ENCODE measurements around the gene PAX6. TPM values are rescaled to one million over a fixed set of nuclear protein-coding genes. Genes with fewer than 3 reads are reported as not detected.

Gene PAX6
- total RNA-seq, 1 experiment from 2014 or later, result 29.0 TPM

DNA sequence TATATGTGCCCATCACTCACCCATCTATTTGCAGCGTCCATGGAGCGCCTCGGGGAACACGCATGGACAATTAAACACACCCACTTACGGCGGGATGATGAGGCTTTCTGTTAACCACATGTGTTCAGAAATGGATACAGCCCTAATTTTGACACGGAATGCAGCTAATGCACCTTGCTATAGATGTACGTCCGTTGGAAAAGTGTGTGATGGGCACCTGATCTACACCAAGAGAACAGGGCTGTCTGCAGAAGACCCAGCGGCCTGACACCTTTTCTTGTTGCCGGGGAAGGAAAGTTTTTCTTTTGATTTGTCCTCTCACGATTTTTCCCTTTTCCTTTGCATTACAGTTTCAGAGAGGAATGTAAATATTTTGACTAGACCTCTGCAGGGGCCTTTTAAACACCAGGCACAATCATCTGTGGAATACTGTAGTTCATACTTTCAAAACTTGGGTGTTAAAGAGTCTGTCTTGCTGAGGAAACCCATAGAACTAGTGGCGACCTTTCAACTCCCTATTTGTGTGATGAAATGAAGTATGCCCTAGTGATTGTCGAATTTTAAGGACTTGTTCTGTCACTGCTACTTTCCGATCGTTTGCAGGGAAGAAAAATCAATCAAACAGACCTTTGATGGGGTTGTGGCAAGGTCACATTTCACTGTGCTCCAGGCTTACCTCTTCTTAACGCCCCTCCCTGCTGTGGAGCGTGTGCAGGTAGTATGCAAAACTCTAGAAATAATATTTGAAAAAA lies 16.5 kb upstream of the PAX6 start:
- Histone ChIP-seq H4K20me1 (ENCODE audit: insufficient read depth) (no peaks in the 10 kb centered on the region), H3K9me2 (ENCODE audit: insufficient read depth) (no peaks in the 10 kb centered on the region), H3K79me2 (ENCODE audit: low read depth) (no peaks in the 10 kb centered on the region), H3K4me2 (no peak overlapping the region), H3K4me1 (replicated peaks; ENCODE audit: insufficient read depth) (no peaks in the 10 kb centered on the region), H3K36me3 (ENCODE audit: low read depth) (no peaks in the 10 kb centered on the region), H3K27ac (no peak overlapping the region), H2AFZ (no peak overlapping the region), H3K9me3 (ENCODE audit: insufficient read depth, low read depth) (no peaks in the 10 kb centered on the region), H3K27me3 (ENCODE audit: insufficient read depth, low read depth) (no peaks in the 10 kb centered on the region), H3F3A (ENCODE audit: insufficient read depth, low read depth) (no peaks in the 10 kb centered on the region), H3K4me3 (no peak overlapping the region)
- no peak for DNase-seq
- TF ChIP-seq CTCF (conservative IDR thresholded peaks at IDR 0.05) (no peak), EZH2 (IDR thresholded peaks at IDR 0.05; ENCODE audit: low read depth) (no peak)
- ChIA-PET POLR2A (ENCODE audit: unreplicated experiment) (no interaction called here), CTCF (no interaction called here)
- BruUV-seq (replicated peaks), result no TSS peak
- intact Hi-C loops (cut with micrococcal nuclease; ENCODE audit: unreplicated experiment), result no loop called here

GRCh38 chr11:31826536-31827438 lies 15.7 kb upstream of the PAX6 start:
- Histone ChIP-seq H3K79me2 (ENCODE audit: low read depth) (no peaks in the 10 kb centered on the region), H3K4me3 (no peak overlapping the region), H3K9me3 (ENCODE audit: insufficient read depth, low read depth) (no peaks in the 10 kb centered on the region), H2AFZ (no peak overlapping the region), H3K36me3 (ENCODE audit: low read depth) (no peaks in the 10 kb centered on the region), H3K4me1 (replicated peaks; ENCODE audit: insufficient read depth) (no peaks in the 10 kb centered on the region), H3F3A (ENCODE audit: insufficient read depth, low read depth) (no peaks in the 10 kb centered on the region), H3K4me2 (no peak overlapping the region), H3K9me2 (ENCODE audit: insufficient read depth) (no peaks in the 10 kb centered on the region), H3K27me3 (ENCODE audit: insufficient read depth, low read depth) (no peaks in the 10 kb centered on the region), H4K20me1 (ENCODE audit: insufficient read depth) (no peaks in the 10 kb centered on the region), H3K27ac (no peak overlapping the region)
- POLR2A ChIA-PET (ENCODE audit: unreplicated experiment), result no interaction called here
- DNase-seq, result no peak
- intact Hi-C loops (cut with micrococcal nuclease; ENCODE audit: unreplicated experiment), result no loop called here
- TF ChIP-seq EZH2 (IDR thresholded peaks at IDR 0.05; ENCODE audit: low read depth) (no peak), CTCF (conservative IDR thresholded peaks at IDR 0.05) (no peak)
- CTCF ChIA-PET, result no interaction called here
- BruUV-seq (replicated peaks), result no TSS peak

DNA sequence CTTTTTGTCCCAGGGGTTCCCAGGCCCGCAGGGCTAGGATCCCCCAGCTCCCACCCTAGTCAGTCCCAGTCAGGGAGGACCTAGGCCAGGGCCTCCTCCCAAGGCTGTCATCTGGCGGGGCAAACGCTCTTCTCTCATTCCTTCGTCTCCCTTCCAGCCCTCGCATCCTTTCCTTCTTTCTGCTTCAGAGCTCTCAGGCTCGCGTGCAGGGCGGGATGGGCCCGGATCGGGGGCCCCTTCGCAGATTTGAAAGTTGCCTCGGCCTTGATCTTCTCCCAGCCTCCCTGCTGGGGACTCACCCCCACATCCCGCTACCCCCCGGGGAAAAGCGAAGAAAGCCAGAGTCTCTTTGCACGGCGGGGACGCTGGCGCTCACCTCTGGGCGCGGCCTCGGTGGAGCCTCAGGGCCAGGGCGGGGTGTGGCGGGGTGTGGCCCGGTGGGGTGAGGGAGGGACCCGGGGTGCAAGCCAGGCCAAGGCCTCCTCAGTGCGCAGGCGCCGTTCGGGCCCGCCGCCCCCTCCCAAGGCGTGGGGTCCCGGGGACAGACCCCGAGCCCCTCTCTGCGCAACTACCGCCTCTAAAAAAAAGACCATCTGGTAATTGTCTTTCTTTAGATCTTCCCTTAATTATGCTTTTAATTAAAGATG lies 14.8 kb upstream of the PAX6 start:
- Histone ChIP-seq H4K20me1 (ENCODE audit: insufficient read depth) (no peaks in the 10 kb centered on the region), H3K4me2 (no peak overlapping the region), H3K9me3 (ENCODE audit: insufficient read depth, low read depth) (no peaks in the 10 kb centered on the region), H3K4me1 (replicated peaks; ENCODE audit: insufficient read depth) (no peaks in the 10 kb centered on the region), H3K36me3 (ENCODE audit: low read depth) (no peaks in the 10 kb centered on the region), H3K4me3 (no peak overlapping the region), H3K27me3 (ENCODE audit: insufficient read depth, low read depth) (no peaks in the 10 kb centered on the region), H3K27ac (no peak overlapping the region), H3K9me2 (ENCODE audit: insufficient read depth) (no peaks in the 10 kb centered on the region), H3K79me2 (ENCODE audit: low read depth) (no peaks in the 10 kb centered on the region), H2AFZ (no peak overlapping the region), H3F3A (ENCODE audit: insufficient read depth, low read depth) (no peaks in the 10 kb centered on the region)
- BruUV-seq (replicated peaks), result no TSS peak
- POLR2A ChIA-PET (ENCODE audit: unreplicated experiment), result no interaction called here
- CTCF ChIA-PET, result no interaction called here
- intact Hi-C loops (cut with micrococcal nuclease; ENCODE audit: unreplicated experiment), result no loop called here
- no peak for TF ChIP-seq EZH2 (IDR thresholded peaks at IDR 0.05; ENCODE audit: low read depth)
- TF ChIP-seq CTCF (conservative IDR thresholded peaks at IDR 0.05), result no peak
- DNase-seq, result no peak

Measured in PC-9 (cell line).